LNCaP clone FGC (cell line): Measurements from ENCODE around the gene TRAPPC8.
"Not testable (repeated sequence)": the region's sequence is repeated elsewhere in the genome, so short reads cannot be mapped to it uniquely, and the experiment has no call there.

ENCODE experiments used
- DNase-seq: peaks from one replicate; pipeline ENCODE4 v3.0.0-alpha.2; 2011; ENCODE audit warnings: low read depth
- H3K4me3 ChIP-seq: 2 replicates; pipeline ENCODE4 v1.5.1; 2011; ENCODE audit warnings: mild to moderate bottlenecking, low read depth, low read length, control low read depth
- TF ChIP-seq, protein P1 (sequence below): IDR thresholded peaks from 2 replicates; pipeline ENCODE4 v1.5.1; 2012; ENCODE audit warnings: mild to moderate bottlenecking; ENCODE audit not compliant: control insufficient read depth, insufficient read depth; ENCODE audit errors: extremely low read depth

Gene TRAPPC8

DNA sequence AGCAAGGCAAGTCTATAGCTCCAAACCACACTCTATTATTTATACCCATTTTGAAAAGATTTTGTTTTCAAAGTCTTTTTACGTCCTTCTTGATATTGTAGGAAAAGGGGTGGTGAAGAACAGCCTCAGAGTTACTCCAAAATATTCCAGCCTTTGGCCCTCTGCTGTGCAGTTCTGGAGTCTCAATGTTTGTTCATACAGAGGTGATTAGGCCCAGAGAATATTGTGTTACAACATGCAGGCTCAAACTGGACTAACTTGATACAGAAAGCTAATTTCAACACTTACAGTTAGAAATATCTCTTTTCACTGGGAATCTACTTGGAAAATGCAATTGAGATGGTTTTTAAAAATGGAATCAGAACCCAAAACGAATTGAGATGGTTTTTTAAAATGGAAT, 141.8 kb downstream of the TRAPPC8 start:
- peak; percentile 7 for DNase-seq
- TF ChIP-seq, protein P1, sequence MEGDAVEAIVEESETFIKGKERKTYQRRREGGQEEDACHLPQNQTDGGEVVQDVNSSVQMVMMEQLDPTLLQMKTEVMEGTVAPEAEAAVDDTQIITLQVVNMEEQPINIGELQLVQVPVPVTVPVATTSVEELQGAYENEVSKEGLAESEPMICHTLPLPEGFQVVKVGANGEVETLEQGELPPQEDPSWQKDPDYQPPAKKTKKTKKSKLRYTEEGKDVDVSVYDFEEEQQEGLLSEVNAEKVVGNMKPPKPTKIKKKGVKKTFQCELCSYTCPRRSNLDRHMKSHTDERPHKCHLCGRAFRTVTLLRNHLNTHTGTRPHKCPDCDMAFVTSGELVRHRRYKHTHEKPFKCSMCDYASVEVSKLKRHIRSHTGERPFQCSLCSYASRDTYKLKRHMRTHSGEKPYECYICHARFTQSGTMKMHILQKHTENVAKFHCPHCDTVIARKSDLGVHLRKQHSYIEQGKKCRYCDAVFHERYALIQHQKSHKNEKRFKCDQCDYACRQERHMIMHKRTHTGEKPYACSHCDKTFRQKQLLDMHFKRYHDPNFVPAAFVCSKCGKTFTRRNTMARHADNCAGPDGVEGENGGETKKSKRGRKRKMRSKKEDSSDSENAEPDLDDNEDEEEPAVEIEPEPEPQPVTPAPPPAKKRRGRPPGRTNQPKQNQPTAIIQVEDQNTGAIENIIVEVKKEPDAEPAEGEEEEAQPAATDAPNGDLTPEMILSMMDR = no peak
- no peak overlapping the region for H3K4me3 ChIP-seq

DNA sequence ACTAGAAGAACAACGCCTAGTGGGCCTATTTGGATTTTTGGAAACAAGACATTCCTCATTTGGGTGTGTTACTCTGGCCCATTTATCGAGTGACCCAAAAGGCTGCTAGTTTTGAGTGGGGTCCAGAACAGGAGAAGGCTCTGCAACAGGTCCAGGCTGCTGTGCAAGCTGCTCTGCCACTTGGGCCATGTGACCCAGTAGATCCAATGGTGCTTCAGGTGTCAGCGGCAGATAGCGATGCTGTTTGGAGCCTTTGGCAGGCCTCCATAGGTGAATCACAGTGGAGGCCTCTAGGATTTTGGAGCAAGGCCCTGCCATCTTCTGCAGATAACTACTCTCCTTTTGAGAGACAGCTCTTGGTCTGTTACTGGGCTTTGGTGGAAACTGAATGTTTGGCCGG, 143.7 kb downstream of the TRAPPC8 start:
- DNase-seq, H3K4me3 ChIP-seq: not testable (repeated sequence)

GRCh38 chr18:31798399-31798798, 144.5 kb downstream of the TRAPPC8 start:
- H3K4me3 ChIP-seq = no peak overlapping the region
- TF ChIP-seq, protein P1 = no peak
- no peak for DNase-seq

- H3K4me3 ChIP-seq = no peak overlapping the region
- TF ChIP-seq, protein P1 = no peak
- DNase-seq = no peak
These were observed 147.2 kb downstream of the TRAPPC8 start for GRCh38 chr18:31795747-31796146.

DNA sequence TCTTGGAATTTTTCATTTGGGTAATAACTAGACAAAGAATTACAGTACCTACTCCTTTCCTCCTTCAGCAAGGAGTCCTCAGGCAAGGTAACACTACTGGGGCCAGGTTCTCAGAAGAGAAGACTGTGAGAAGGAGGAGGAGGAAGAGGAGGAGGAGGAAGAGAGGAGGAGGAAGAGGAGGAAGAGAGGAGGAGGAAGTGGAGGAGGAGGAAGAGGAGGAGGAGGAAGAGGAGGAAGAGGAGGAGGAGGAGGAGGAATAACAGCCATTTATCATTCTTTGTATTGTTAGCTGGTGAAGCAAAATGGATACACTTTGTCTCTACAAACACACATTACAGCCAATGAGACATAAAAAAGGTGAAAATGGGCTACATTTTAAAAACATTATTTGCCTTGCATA, 149.4 kb downstream of the TRAPPC8 start:
- no peak for DNase-seq
- TF ChIP-seq, protein P1 = no peak
- no peak overlapping the region for H3K4me3 ChIP-seq

GRCh38 chr18:31792580-31792911, 150.4 kb downstream of the TRAPPC8 start:
- H3K4me3 ChIP-seq = no peak overlapping the region
- no peak for DNase-seq
- TF ChIP-seq, protein P1 = no peak

GRCh38 chr18:31791817-31792579, 150.9 kb downstream of the TRAPPC8 start:
- H3K4me3 ChIP-seq = no peak overlapping the region
- TF ChIP-seq, protein P1 = no peak
- no peak for DNase-seq
